HG02571 (cell line): ENCODE data around the gene RABEP1.
"Not testable (repeated sequence)": the region's sequence is repeated elsewhere in the genome, so short reads cannot be mapped to it uniquely, and the experiment has no call there.

ENCODE experiments used
- ATAC-seq: cut with Tn5 transposase; IDR thresholded peaks from one replicate; pipeline ENCODE4 v1.9.1; 2021; ENCODE audit warnings: mild to moderate bottlenecking, moderate library complexity; ENCODE audit not compliant: unreplicated experiment

The RABEP1 gene

GRCh38 chr17:5419959-5420653 is 138.0 kb downstream of the RABEP1 start, which contains the start of gene RPAIN:
TSS of gene RPAIN (plus strand) at chr17:5420182. CDS start at chr17:5420211, 29 bp downstream.
- ATAC-seq: peak; percentile 65

GRCh38 chr17:5422505-5422904 is 140.4 kb downstream of the RABEP1 start:
- no peak for ATAC-seq

- ATAC-seq: no peak
These were observed 142.8 kb downstream of the RABEP1 start for GRCh38 chr17:5424909-5425308.

- ATAC-seq: no peak
These were observed 143.7 kb downstream of the RABEP1 start for GRCh38 chr17:5425826-5426225.

GRCh38 chr17:5429191-5429887 is 147.3 kb downstream of the RABEP1 start:
- ATAC-seq: no peak

- no peak for ATAC-seq
These were observed 148.4 kb downstream of the RABEP1 start for GRCh38 chr17:5430413-5430999.

GRCh38 chr17:5431234-5431633 is 149.2 kb downstream of the RABEP1 start:
- ATAC-seq: not testable (repeated sequence)

GRCh38 chr17:5431949-5432556 is 150.0 kb downstream of the RABEP1 start:
- no peak for ATAC-seq

- no peak for ATAC-seq
These were observed 152.9 kb downstream of the RABEP1 start for GRCh38 chr17:5434984-5435383.
